ENCODE data around the gene LRRC3.
A peak's percentile ranks its signal among the peaks of the same experiment; 100 is the strongest.
"Not testable (repeated sequence)": the region's sequence is repeated elsewhere in the genome, so short reads cannot be mapped to it uniquely, and the experiment has no call there.

Gene LRRC3
- 0.81 to 16.1 (median 3.6) reads per million in 18 experiments for total RNA-seq

GRCh38 chr21:44454747-44455523 is at the start of gene LRRC3:
LRRC3 (plus strand) TSS chr21:44455510; CDS start chr21:44456645, 1,135 bp downstream.
- peak; percentile 83 to 93 for DNase-seq

GRCh38 chr21:44405948-44406872 is 49.1 kb upstream of the LRRC3 start:
- DNase-seq = no peak

GRCh38 chr21:44406953-44407352 is 48.4 kb upstream of the LRRC3 start:
- DNase-seq = no peak

GRCh38 chr21:44407493-44407892 is 47.8 kb upstream of the LRRC3 start:
- peak; percentile 67 to 77 for DNase-seq

GRCh38 chr21:44408226-44408625 is 47.1 kb upstream of the LRRC3 start:
- no peak for DNase-seq

- no peak for DNase-seq
These were observed 41.6 kb upstream of the LRRC3 start for GRCh38 chr21:44413566-44414290.

GRCh38 chr21:44414291-44415072 is 40.8 kb upstream of the LRRC3 start:
- DNase-seq = no peak

GRCh38 chr21:44415073-44416025 is 40.0 kb upstream of the LRRC3 start:
- no peak for DNase-seq

GRCh38 chr21:44416193-44416592 is 39.1 kb upstream of the LRRC3 start:
- DNase-seq = no peak

GRCh38 chr21:44417621-44418107 is 37.6 kb upstream of the LRRC3 start:
- not testable (repeated sequence) for DNase-seq

- no peak for DNase-seq
These were observed 37.0 kb upstream of the LRRC3 start for GRCh38 chr21:44418108-44418875.

GRCh38 chr21:44418876-44419230 is 36.5 kb upstream of the LRRC3 start:
- no peak for DNase-seq

- DNase-seq = no peak
These were observed 35.6 kb upstream of the LRRC3 start for GRCh38 chr21:44419679-44420078.

GRCh38 chr21:44420416-44421205 is 34.7 kb upstream of the LRRC3 start:
- DNase-seq = no peak

- DNase-seq = no peak
These were observed 33.1 kb upstream of the LRRC3 start for GRCh38 chr21:44421901-44422840.

- no peak for DNase-seq
These were observed 31.9 kb upstream of the LRRC3 start for GRCh38 chr21:44423312-44423821.

GRCh38 chr21:44423941-44424607 is 31.2 kb upstream of the LRRC3 start:
- no peak for DNase-seq

All from inflammatory macrophage (primary cell).